ENCODE results near the gene OSBPL7.

DNA sequence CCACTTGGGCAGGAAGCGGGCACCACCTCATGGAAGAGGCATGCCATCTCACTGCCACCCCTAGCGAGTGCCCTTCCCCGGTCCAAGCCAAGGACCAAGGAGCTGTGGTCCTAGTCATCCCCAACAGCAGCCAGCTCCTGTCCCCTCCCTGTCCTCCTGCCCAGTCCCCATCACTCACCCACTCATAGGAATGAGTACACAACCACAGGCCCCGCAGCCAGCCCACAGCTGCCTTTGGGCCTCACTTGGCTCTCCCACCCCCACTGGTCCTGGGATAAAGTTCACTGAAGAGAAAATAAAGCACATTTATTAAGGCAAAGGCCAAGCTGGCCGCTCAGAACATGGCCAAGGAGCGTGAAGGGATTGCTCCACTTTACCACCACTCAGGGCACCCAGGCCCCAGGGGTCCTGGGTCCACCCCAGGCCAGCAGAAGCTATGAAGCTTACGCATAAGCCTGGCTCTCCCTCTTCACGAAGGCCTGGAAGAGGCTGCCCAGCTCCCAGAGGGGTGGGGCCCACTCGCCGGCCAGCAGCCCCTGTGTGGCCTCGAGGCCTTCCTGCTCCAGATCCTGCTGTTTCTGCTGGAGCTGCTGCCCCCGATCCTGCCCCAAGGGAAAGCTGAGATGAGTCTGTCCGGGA is 15.9 kb upstream of the OSBPL7 start:
- TF ChIP-seq, protein P1, sequence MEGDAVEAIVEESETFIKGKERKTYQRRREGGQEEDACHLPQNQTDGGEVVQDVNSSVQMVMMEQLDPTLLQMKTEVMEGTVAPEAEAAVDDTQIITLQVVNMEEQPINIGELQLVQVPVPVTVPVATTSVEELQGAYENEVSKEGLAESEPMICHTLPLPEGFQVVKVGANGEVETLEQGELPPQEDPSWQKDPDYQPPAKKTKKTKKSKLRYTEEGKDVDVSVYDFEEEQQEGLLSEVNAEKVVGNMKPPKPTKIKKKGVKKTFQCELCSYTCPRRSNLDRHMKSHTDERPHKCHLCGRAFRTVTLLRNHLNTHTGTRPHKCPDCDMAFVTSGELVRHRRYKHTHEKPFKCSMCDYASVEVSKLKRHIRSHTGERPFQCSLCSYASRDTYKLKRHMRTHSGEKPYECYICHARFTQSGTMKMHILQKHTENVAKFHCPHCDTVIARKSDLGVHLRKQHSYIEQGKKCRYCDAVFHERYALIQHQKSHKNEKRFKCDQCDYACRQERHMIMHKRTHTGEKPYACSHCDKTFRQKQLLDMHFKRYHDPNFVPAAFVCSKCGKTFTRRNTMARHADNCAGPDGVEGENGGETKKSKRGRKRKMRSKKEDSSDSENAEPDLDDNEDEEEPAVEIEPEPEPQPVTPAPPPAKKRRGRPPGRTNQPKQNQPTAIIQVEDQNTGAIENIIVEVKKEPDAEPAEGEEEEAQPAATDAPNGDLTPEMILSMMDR (IDR thresholded peaks at IDR 0.05), result no peak
- no peak for TF ChIP-seq EZH2 (IDR thresholded peaks at IDR 0.05; ENCODE audit: borderline replicate concordance, insufficient read depth, low read depth, low read length, poor library complexity, severe bottlenecking)
